Hepatic stellate cell (primary cell): Measurements from ENCODE around the gene DDX42.

Source experiments
- DNase-seq: peaks from one replicate; pipeline ENCODE4 v3.0.0; 2011; ENCODE audit warnings: low spot score

Gene DDX42

DNA sequence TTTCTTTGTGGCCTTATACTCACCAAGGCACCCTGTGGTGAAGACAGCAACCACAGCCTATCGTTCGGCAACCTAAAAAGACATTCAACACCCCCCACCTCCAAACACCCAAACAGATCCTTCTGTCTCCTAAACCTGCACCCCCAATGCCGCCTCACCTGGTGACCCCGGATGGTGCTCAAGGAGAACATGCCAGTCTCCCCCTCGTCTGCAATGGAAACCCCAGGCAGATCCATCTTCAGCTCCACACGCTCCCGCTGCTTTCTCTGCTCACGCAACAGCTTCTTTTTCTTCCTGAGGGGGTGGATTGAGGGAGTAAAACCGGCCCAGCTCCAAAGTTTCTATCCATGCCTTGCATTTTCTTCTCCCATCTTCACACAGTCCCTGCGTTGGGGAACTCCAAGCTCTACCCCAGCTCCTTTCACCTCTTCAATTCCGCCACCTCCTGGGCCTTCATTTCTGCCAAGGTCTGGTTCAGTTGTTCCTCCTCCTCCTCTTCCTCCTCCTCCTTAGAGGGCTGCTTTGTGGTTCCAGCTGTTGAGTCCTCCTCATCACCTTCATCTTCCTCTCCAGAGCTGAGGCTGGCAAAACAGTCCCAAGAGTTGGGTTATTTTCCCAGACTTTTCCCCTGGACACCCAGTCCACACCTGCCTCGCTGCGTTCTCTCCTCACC is 49.8 kb downstream of the DDX42 start:
- DNase-seq = no peak

DNA sequence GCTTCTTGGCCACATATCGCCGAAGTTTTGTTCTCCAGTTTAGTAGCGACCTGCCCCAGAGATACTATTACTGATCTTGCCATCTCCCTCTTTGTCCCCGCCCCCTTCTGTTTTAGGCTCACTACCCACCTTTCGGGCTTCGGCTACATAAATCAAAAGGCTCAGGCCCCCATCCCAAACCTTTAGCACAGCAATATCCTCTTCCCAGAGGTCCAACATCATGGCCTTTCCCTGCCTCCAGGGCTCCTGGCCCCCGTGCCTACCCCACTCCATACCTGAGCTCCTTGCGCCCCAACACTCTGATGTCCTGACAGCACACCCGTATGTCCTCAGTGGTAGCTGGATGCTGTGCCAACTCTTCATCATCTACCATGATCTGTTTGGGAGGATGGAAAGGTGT is 50.4 kb downstream of the DDX42 start:
- no peak for DNase-seq

DNA sequence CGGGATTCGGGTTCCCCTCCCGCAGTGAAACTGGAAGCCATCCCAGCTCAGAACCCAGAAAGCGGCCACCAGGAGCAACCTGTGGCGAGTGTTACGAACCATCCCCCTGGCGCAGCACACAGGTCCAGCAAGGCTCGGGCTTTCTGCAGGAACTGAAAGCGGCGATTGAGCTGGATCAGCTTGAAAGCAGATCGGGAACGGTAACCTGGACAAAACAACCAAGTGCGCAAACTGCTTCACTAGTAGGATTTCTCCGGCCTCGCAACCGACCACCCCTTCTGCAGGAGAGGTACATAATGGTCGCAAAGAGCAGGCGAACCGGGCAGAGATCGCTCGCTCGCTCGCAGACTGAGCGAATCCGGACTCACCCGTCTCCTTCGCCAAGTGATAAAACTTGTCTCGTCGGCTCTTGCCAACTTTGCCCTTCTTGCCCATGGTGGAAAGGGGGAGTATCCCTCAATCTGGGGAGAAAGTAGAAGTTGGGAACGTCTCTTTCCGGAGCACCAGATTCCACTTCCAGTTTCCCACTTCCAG is 52.6 kb downstream of the DDX42 start:
- peak; percentile 21 for DNase-seq

DNA sequence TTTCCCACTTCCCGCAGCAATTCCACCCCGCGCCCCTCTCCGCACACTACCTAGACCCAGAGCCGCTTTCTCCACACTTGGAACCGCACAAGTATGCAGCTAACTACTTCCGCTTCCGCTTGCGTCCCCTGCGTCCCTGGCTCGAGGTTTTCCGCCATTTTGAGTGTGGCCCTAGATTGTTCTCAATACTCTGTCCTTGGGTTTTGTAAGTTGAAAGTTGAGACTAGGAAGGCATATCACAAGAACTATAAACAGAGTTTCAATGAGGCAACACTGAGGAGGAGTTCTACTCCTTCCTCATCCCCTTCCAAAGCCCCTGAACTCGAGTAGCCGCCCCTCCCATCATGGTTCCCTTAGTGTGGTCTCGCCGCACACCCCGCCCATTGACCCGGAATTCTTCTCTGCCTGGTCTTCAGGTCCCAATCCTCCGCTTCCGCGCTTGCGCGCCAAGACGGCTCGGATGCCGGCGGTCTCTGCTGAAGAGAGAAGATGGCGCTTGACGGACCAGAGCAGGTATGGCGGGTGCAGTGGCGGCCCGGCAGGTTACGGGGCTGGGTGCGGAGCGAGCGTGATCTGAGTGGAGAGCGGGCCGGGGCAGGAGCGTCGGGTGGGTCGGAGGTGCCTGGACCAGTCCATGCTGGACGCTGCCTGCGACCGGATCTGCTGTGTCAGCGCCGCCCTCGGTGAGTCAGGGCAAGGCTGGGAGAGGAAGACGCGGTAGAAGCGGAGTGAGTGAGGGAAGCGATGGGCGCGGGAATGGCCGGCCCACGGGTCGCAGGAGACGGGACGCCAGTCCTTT is 53.2 kb downstream of the DDX42 start, which contains the start of the genes FTSJ3 and PSMC5:
Gene FTSJ3, minus strand, starts transcription at position 662 of the 799 bp plus-strand sequence. CDS start 761 bp downstream, outside the sequence.
Gene PSMC5, plus strand, starts transcription at position 430 of the 799 bp plus-strand sequence. Its CDS starts 60 bp downstream, at position 490.
- peak; percentile 98 for DNase-seq

DNA sequence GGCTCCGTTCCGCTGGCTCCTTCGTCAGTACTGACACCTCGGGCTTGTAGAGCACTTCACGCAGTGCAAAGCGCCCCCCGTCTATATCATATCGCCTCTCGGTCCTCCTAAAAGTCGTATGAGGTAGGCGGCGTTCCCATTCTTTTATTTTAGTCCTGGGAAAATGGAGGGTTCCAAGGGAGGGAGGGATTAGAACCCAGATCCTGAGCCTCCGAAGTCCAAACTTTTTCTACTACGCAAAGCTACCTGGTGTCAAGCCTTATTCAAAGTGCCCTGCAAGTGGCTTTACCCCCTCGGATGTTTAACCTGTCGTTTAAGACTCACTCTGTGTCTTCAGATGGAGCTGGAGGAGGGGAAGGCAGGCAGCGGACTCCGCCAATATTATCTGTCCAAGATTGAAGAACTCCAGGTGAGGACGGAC is 53.8 kb downstream of the DDX42 start:
- no peak for DNase-seq

DNA sequence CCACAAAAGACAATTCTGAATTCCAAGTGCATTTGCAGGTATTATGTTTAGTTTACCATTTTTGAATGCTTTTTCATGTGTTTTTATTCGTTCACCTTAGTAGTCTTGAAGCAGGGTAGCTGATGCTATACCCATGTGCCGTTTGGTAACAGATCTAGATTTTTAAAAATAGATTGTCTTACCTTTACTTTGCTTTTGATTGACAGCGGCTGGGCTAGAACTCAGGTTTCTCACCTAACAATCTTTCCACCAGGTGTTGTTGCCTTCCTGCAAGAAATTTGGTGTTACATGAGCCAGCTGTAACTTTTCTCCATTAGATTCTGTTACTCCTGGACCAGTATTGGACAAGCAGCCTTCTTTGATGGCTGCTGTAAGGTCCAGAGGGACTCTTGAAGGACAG is 55.0 kb downstream of the DDX42 start:
- no peak for DNase-seq

DNA sequence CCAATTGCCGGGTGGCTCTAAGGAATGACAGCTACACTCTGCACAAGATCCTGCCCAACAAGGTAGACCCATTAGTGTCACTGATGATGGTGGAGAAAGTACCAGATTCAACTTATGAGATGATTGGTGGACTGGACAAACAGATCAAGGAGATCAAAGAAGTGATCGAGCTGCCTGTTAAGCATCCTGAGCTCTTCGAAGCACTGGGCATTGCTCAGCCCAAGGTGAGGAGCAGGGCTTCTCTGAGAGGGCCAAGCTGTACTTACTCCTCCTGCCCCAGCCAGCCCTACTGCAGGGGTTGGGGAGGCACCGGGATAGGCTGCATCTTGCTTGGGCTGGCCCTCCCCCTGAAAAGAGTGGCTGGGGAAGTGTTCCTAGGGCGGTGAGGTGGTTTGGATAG is 56.3 kb downstream of the DDX42 start:
- no peak for DNase-seq

DNA sequence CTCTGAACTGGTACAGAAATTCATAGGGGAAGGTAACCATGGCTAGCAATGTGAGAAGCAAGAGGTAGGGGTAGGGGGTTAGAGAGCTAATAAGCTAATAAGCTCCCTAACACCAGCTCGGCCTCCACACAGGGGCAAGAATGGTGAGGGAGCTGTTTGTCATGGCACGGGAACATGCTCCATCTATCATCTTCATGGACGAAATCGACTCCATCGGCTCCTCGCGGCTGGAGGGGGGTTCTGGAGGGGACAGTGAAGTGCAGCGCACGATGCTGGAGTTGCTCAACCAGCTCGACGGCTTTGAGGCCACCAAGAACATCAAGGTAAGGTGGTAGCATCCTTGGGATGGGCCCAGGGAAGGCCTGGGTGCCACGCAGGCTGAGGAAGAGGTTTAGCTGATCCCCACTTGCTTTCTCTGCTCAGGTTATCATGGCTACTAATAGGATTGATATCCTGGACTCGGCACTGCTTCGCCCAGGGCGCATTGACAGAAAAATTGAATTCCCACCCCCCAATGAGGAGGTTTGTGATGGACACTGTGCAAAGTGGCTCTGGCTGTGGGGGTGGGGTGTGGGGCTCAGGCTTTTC is 57.0 kb downstream of the DDX42 start:
- DNase-seq = no peak

DNA sequence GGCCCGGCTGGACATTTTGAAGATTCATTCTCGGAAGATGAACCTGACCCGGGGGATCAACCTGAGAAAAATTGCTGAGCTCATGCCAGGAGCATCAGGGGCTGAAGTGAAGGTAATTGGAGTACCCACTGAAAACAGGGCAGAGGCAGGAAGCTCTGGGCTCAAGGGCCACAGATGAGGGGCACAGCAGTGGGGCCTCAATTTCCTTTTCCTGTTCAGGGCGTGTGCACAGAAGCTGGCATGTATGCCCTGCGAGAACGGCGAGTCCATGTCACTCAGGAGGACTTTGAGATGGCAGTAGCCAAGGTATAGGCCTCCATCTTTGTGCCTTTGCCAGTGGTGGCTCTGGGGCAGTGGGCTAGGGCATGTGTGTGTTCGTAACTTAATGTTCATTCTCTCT is 57.5 kb downstream of the DDX42 start:
- DNase-seq = no peak

DNA sequence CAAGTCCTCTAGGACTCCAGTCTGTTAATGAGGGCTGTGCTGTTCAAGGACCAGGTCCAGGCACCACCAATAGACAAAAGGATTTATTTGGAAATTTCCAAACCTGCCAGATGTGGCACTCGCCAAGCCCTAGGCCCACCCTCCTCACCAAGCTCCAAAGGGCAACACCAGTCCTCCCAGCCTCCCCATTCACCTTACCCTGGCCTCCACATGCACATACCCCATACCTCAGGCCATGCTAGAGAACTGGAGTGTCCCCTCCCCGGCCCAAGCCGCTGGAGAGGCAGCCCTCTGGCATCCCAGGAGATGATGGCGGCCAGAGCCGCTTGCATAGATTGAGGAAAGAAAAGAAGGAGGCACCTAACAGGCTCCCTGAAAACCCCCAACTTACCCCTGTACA is 58.0 kb downstream of the DDX42 start:
- no peak for DNase-seq

DNA sequence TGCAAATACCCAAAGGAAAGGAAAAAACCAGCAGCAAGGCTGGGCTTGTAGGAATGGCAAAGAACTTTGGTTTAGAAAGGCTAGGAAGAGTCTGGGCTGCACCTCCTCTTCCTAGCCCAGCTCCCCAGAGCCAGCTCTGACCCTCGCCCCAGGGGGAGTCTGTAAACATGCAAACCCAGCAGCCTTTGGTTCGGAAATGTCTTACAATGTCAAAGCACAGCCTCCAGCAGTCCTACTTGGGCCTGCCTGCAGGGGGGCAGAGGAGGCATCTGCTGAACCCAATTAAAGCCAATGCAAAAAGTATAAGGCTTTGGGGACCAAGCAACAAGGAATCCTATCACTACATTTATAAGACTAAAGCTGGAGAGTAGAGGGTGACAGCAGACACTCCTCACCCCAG is 58.5 kb downstream of the DDX42 start:
- no peak for DNase-seq

DNA sequence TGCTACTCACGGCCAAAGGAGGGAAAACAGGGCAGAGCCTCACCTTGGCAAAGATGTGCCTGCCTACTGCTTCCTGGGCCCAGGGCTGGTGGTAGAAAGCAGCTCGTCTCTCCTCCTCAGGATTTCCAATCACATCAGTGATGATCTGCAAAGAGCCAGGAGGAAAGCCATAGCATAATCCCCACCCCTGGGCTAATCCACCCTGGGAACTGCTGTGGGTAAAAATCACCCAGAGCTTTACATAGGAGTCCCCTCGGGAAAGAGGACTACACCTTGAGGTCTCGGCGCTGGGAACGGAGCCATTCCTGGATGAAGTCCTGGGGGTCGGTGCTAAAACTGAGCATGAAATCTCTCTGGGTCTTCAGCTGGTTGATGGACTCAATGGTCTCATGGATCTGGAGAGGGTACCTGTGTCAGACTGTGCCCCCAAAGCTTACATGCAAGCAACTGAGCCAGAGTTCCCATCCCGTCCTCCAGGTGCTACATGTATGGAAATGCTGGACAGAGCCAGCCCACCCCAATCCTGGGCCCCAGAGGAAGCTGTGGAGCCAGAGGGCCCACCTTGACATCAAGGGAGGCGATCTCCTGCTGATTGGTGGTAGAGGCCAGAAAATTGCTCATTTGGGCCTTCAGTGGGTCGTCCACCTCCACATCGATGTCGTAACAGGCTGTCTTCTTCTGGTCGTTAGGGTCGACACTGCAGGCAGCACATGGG is 59.2 kb downstream of the DDX42 start:
- no peak for DNase-seq

DNA sequence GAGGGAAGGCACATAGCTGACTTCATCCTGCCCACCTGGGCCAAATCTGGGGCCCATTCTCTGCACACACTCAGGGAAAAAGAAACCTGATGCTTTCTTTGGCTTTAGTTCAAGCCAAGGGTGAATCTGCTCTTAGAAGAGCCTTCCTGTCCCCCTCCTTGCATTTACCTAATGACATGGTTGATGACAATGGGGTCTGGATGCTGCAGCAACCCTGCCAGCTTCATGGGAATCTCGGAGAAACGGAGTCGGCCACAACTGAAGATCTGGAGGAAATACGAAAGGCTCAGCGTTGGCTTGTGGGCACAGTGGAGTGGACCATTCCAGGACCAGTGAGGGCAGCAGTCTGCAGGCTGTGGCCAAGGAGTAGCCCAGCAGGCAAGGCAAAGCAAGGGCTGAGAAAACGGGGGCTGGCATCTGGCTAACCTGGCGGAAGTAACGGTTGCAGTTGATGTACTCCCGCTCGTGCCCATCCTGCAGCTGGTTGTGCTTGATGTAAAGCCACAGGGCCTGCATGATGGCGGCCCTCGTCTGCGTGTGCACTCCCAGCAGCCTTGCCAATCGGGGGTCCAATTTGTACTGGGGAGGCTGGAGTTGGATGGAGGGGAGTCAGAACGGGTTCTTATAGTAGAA is 59.9 kb downstream of the DDX42 start:
- DNase-seq = no peak

DNA sequence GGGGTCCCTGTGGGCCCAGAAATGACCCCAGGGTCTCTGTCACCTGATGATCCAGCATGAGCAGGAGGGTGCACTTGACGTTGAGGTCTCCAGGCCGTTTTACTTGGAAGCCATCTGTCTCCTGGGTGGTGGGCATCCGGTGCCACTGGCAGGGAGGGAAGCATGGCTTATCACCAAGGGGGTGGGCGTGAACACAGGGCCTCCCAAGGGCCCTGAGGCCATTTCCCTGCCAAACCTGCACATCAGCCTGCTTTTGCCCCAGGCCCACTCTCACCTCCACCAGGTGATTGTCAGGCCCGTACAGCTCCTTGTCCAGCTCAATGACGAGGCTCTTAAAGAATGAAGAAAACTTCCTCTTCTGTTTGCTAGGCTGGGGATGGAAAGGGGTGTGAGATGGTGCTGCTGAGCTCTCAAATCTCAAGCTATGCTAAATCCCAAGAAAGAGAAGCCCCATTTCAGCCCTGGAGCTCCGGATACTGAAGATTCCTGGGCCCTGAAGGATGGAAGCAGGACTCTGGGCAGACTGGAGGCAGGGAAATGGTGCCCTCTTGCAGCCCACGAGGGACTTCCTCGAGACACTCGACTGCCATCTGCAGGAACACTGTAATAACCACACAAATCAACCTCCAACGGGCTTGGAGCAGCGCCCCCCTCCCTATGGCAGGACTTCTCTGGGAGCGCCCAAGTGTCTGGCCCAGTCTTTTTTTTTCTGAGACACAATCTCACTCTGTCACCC is 60.6 kb downstream of the DDX42 start:
- peak; percentile 86 for DNase-seq

DNA sequence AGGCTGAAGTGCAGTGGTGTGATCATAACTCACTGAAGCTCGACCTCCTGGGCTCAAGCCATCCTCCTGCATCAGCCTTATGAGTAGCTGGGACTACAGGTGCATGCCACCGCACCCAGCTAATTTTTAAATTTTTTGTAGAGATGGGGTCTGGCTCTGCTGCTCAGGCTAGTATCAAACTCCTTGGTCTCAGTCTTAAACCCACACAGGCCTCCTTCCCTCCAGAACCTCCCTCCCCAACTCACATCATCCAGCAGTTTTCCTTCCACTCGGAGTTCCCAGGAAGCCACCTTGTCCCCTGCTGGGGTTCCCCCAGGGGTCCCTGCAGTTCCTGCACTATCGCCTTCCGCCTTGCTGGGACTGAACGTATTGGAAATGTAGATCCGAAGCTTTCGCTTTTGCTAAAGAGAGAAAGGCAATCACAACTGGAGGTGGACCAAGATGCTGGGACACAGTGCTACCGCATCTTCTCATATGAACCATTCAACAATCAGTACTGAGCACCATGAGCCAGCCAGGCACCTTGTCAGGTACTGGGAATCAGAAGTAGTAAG is 61.3 kb downstream of the DDX42 start:
- no peak for DNase-seq

DNA sequence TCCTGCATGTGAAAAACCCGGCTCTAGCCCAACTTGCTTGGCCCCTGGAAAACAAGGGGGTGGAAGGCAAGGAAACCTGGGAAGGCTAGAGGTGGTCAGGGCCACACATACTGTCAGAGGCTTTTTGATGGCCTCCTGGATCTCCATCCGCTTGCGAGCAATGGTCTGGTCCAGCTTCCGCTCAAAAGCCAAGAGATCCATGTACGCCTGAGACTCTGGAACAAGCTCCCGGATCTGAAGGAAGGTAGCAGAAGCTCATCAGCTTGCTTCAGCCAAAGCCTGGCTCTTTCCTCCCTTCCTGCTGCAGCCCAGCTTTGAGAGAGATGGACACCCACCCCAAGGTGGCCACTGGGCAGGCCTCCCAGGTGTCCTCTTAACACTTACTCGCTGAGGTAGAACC is 62.8 kb downstream of the DDX42 start:
- DNase-seq = no peak

DNA sequence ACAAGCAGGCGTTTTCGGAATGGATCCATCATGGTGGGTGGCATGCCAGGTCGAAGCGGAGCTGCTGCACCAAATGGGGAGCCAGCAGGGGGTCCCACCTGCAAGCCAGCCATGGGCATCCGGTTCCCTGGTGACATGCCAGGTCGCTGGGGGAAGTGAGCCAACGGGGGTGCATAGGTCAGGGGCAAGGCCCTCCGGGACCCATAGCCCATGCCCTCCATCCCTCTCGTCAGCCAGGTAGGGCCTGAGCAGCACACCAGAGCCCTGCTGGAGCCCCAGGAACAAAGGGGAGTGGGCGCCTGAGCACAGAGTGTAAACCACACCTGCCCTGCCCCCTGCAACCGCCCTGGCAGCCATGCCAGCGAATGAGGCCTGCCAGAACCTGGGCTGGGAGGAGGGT is 63.5 kb downstream of the DDX42 start:
- DNase-seq = no peak

DNA sequence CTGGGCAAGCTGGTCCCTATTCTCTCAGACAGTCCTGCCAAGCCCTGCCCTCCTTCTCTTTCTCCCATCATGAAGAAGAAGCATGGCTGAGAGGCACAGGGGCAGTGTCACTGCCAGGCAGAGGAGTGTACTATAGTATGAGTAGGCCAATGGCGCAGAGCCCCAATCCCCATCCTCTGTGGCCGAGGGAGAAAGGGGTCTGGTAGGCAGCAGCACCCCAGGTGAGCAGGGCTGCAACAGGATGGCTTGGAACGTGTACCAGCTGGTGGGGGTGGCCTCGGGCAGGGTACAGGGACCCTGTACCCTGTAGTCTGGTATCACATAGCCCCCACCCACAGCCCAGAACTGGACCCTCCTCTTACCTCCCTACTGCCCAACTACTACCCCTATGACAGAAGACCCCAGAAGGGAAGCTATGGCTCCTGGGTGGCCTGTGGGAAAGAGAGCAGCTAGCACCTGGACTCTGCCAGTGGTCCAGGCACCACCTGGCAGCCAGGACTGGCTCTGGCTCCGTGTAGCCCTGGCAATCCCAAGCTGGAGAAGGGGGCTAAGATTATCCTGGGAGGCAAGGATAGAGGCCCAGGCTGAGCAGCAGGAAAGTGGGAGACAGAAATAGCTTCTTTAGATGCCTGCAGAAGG is 64.1 kb downstream of the DDX42 start:
- no peak for DNase-seq

DNA sequence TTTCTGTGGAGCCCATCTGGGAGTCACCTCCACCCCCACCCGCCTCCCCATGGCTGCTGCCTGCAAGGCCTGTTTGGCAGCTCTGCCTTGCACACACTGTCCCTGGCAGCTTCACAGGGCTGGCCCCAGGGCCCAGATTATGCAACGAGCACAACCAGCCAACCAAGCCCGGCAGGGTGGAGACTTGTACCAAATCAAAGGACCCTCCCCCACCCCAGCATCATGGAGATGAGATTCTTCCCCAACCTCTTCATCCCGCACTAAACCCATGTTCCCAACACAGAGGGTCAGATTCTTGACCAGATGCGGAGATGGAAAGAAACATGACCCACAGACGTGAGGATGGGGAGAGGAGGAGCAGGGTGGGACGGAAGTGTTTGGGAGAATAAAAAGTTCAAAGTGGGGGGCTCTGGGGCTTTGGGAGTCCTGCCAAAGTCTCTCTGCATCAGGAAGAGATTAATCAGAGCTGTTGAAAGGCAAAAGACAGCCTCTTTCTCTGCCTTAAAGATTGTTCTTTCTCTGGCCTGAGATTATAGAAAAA is 64.7 kb downstream of the DDX42 start:
- DNase-seq = no peak
